A204.1 (cell line): Measurements from ENCODE around the gene IFT27.
"Not testable (repeated sequence)": the region's sequence is repeated elsewhere in the genome, so short reads cannot be mapped to it uniquely, and the experiment has no call there.

Experiments used
- FAIRE-seq: peaks from 2 replicates; lab custom pipeline; 2012; peaks lifted over from hg19 to GRCh38; lab: Jason Lieb, UNC

Gene IFT27

GRCh38 chr22:36743591-36744412, 32.1 kb downstream of the IFT27 start:
- no peak for FAIRE-seq

- FAIRE-seq: no peak
Measured at GRCh38 chr22:36743011-36743410, 32.9 kb downstream of the IFT27 start.

- FAIRE-seq: no peak
Measured at GRCh38 chr22:36741968-36742367, 34.0 kb downstream of the IFT27 start.

GRCh38 chr22:36741204-36741793, 34.6 kb downstream of the IFT27 start:
- FAIRE-seq: no peak

GRCh38 chr22:36740716-36741115, 35.2 kb downstream of the IFT27 start:
- no peak for FAIRE-seq

- no peak for FAIRE-seq
Measured at GRCh38 chr22:36739185-36739584, 36.7 kb downstream of the IFT27 start.

- no peak for FAIRE-seq
Measured at GRCh38 chr22:36738416-36739020, 37.4 kb downstream of the IFT27 start.

GRCh38 chr22:36737776-36738175, 38.1 kb downstream of the IFT27 start:
- no peak for FAIRE-seq

GRCh38 chr22:36736701-36737320, 39.1 kb downstream of the IFT27 start:
- FAIRE-seq: no peak

GRCh38 chr22:36734171-36735058, 41.5 kb downstream of the IFT27 start:
- FAIRE-seq: no peak

GRCh38 chr22:36733271-36733670, 42.6 kb downstream of the IFT27 start:
- FAIRE-seq: no peak

GRCh38 chr22:36732609-36733008, 43.3 kb downstream of the IFT27 start:
- no peak for FAIRE-seq

GRCh38 chr22:36731916-36732315, 44.0 kb downstream of the IFT27 start:
- no peak for FAIRE-seq

GRCh38 chr22:36731321-36731720, 44.6 kb downstream of the IFT27 start:
- not testable (repeated sequence) for FAIRE-seq

GRCh38 chr22:36730176-36730858, 45.6 kb downstream of the IFT27 start:
- no peak for FAIRE-seq

GRCh38 chr22:36729321-36729720, 46.6 kb downstream of the IFT27 start:
- FAIRE-seq: no peak

GRCh38 chr22:36728505-36728904, 47.4 kb downstream of the IFT27 start:
- no peak for FAIRE-seq

GRCh38 chr22:36727927-36728488, 47.9 kb downstream of the IFT27 start:
- no peak for FAIRE-seq

GRCh38 chr22:36727110-36727509, 48.8 kb downstream of the IFT27 start:
- no peak for FAIRE-seq

- no peak for FAIRE-seq
Measured at GRCh38 chr22:36726007-36726380, 49.9 kb downstream of the IFT27 start.

GRCh38 chr22:36725366-36726006, 50.4 kb downstream of the IFT27 start:
- no peak for FAIRE-seq
